ENCODE data around the gene SMPDL3B. TPM values are rescaled to one million over a fixed set of nuclear protein-coding genes. Genes with fewer than 3 reads are reported as not detected.

Gene SMPDL3B
- total and polyA plus RNA-seq, 2 of the 13 experiments (the other 11 are each of a cell fraction or from before 2014, with no cell fraction given) = 0.29 to 1.3 TPM

DNA sequence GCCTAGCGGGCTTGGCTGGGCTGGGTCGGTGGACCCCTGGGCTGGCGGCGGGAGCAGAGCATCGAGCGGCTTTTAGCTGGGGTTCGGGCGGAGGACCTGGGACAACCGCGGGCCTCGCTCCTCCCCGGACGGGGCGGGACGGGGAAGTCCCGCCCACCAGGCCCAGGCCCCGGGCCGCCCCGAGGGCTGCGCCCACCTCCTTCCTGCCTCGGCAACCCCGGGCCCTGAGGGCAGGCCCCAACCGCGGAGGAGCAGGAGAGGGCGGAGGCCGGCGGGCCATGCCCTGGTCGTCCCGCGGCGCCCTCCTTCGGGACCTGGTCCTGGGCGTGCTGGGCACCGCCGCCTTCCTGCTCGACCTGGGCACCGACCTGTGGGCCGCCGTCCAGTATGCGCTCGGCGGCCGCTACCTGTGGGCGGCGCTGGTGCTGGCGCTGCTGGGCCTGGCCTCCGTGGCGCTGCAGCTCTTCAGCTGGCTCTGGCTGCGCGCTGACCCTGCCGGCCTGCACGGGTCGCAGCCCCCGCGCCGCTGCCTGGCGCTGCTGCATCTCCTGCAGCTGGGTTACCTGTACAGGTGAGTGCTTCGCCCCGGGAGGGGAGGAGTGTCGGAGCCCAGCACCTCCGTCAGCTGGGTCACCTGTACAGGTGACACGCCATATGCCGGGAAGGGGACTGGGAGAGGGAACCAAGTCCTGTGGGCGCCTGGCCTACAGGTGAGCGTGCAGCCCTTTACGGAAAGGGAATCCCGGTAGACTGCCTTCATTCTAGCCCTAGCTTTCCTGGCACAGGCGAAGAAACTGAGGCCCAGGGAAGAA, 25.2 kb downstream of the SMPDL3B start, which contains the start of gene XKR8 (continued):
- TF ChIP-seq FOXP4 (CRISPR knock-in tag; IDR thresholded peaks at IDR 0.05) (no peak), MXD3 (CRISPR knock-in tag; IDR thresholded peaks at IDR 0.05) (peak; percentile 28; the same call in 1 of the 2 replicates), CC2D1A (CRISPR knock-in tag; IDR thresholded peaks at IDR 0.05) (no peak), MZF1 (CRISPR knock-in tag; IDR thresholded peaks at IDR 0.05; ENCODE audit: borderline replicate concordance) (no peak), PRPF4 (IDR thresholded peaks at IDR 0.05; ENCODE audit: low read depth, low read length, poor library complexity, severe bottlenecking) (no peak), ZNF672 (CRISPR knock-in tag; IDR thresholded peaks at IDR 0.05) (no peak), ZMAT3 (CRISPR knock-in tag; conservative IDR thresholded peaks at IDR 0.05) (0 out of 2 replicates have a peak, but pooled peaks have one; percentile 58), RBAK (CRISPR knock-in tag; IDR thresholded peaks at IDR 0.05) (no peak), ZNF563 (CRISPR knock-in tag; IDR thresholded peaks at IDR 0.05) (peak; percentile 61; the same call in 1 of the 2 replicates), MAZ (IDR thresholded peaks at IDR 0.05; ENCODE audit: borderline replicate concordance, low read depth, low read length) (no peak), MAZ (CRISPR knock-in tag; IDR thresholded peaks at IDR 0.05; ENCODE audit: low read depth) (0 out of 2 replicates have a peak, but pooled peaks have one; percentile 50), ZNF260 (CRISPR knock-in tag; IDR thresholded peaks at IDR 0.05; ENCODE audit: borderline replicate concordance, low read depth) (no peak), RAD21 (CRISPR knock-in tag; IDR thresholded peaks at IDR 0.05) (peak; percentile 58; the same call in 1 of the 2 replicates), ZFP36L1 (CRISPR knock-in tag; IDR thresholded peaks at IDR 0.05) (no peak), ISL2 (CRISPR knock-in tag; IDR thresholded peaks at IDR 0.05) (no peak), HNRNPLL (IDR thresholded peaks at IDR 0.05; ENCODE audit: low read depth, low read length, poor library complexity, severe bottlenecking) (peak; percentile 37), ZNF776 (CRISPR knock-in tag; IDR thresholded peaks at IDR 0.05) (peak; percentile 71; the same call in 1 of the 2 replicates), ZNF614 (CRISPR knock-in tag; IDR thresholded peaks at IDR 0.05; ENCODE audit: borderline replicate concordance) (no peak)
- TF ChIP-seq, protein P1, sequence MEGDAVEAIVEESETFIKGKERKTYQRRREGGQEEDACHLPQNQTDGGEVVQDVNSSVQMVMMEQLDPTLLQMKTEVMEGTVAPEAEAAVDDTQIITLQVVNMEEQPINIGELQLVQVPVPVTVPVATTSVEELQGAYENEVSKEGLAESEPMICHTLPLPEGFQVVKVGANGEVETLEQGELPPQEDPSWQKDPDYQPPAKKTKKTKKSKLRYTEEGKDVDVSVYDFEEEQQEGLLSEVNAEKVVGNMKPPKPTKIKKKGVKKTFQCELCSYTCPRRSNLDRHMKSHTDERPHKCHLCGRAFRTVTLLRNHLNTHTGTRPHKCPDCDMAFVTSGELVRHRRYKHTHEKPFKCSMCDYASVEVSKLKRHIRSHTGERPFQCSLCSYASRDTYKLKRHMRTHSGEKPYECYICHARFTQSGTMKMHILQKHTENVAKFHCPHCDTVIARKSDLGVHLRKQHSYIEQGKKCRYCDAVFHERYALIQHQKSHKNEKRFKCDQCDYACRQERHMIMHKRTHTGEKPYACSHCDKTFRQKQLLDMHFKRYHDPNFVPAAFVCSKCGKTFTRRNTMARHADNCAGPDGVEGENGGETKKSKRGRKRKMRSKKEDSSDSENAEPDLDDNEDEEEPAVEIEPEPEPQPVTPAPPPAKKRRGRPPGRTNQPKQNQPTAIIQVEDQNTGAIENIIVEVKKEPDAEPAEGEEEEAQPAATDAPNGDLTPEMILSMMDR (CRISPR knock-in tag; IDR thresholded peaks at IDR 0.05) = peak; percentile 70
- TF ChIP-seq, protein P2, sequence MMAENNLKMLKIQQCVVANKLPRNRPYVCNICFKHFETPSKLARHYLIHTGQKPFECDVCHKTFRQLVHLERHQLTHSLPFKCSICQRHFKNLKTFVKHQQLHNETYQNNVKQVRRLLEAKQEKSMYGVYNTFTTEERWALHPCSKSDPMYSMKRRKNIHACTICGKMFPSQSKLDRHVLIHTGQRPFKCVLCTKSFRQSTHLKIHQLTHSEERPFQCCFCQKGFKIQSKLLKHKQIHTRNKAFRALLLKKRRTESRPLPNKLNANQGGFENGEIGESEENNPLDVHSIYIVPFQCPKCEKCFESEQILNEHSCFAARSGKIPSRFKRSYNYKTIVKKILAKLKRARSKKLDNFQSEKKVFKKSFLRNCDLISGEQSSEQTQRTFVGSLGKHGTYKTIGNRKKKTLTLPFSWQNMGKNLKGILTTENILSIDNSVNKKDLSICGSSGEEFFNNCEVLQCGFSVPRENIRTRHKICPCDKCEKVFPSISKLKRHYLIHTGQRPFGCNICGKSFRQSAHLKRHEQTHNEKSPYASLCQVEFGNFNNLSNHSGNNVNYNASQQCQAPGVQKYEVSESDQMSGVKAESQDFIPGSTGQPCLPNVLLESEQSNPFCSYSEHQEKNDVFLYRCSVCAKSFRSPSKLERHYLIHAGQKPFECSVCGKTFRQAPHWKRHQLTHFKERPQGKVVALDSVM (CRISPR knock-in tag; IDR thresholded peaks at IDR 0.05) = peak; percentile 33; the same call in 1 of the 2 replicates
- TF ChIP-seq, protein P3, sequence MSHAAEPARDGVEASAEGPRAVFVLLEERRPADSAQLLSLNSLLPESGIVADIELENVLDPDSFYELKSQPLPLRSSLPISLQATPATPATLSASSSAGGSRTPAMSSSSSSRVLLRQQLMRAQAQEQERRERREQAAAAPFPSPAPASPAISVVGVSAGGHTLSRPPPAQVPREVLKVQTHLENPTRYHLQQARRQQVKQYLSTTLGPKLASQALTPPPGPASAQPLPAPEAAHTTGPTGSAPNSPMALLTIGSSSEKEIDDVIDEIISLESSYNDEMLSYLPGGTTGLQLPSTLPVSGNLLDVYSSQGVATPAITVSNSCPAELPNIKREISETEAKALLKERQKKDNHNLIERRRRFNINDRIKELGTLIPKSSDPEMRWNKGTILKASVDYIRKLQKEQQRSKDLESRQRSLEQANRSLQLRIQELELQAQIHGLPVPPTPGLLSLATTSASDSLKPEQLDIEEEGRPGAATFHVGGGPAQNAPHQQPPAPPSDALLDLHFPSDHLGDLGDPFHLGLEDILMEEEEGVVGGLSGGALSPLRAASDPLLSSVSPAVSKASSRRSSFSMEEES (CRISPR knock-in tag; IDR thresholded peaks at IDR 0.05) = no peak
